HepG2 (cell line): Measurements from ENCODE around the gene MLH1. TPM values are rescaled to one million over a fixed set of nuclear protein-coding genes. Genes with fewer than 3 reads are reported as not detected.

Experiments
- ATAC-seq: fragments of 200-7000 bp; cut with Tn5 transposase; 3 replicates; pipeline ENCODE4 v1.9.1; 2020; ENCODE audit warnings: mild to moderate bottlenecking, moderate library complexity
- BruUV-seq: library from RNA; stranded (reverse); fragments of 400-500 nt; replicated peaks from 2 replicates; lab custom pipeline; 2021; lab: Mats Ljungman, UMichigan
- CTCF ChIA-PET: fragments of 300-600 bp; formaldehyde crosslinking; extraction: SDS; loops from one replicate; lab custom pipeline; 2021; ENCODE audit warnings: low total read pairs, inconsistent platforms, low intra/inter-chr PET ratio; lab: Yijun Ruan, JAX
- POLR2A ChIA-PET: fragments of 350-600 bp; sonication (Branson Sonifier 250); formaldehyde crosslinking; loops from one replicate; lab custom pipeline; 2020; ENCODE audit warnings: antibody characterized with exemption, inconsistent platforms; lab: Yijun Ruan, JAX
- DNase-seq: peaks from one replicate; pipeline ENCODE4 v3.0.0-alpha.2; 2015; ENCODE audit warnings: low spot score
- FAIRE-seq: peaks from 3 replicates; lab custom pipeline; 2011; peaks lifted over from hg19 to GRCh38; lab: Jason Lieb, UNC
- H2AFZ ChIP-seq: one replicate; pipeline ENCODE4 v1.6.1; 2011; ENCODE audit warnings: low read length, inconsistent platforms
- H3K27ac ChIP-seq: fragments of 300-600 bp; 3 replicates; pipeline ENCODE4 v1.8.0; 2011; ENCODE audit warnings: mixed run types, mild to moderate bottlenecking, mixed read lengths, low read length, inconsistent platforms; ENCODE audit not compliant: insufficient read depth; ENCODE audit errors: extremely low read length
- H3K27me3 ChIP-seq, 2 experiments: fragments of 200-600 bp in 1 of 2; 2 replicates in 1 of 2; 3 replicates in 1 of 2; pipeline versions ENCODE4 v1.6.0 to v1.8.0; 2011; ENCODE audit warnings: low read length in 2 of 2, mild to moderate bottlenecking in 2 of 2, moderate library complexity in 2 of 2, inconsistent platforms in 1 of 2; ENCODE audit not compliant: insufficient read depth in 2 of 2, control insufficient read depth in 1 of 2
- H3K36me3 ChIP-seq, 2 experiments: fragments of 200-600 bp in 1 of 2; replicated peaks in 1 of 2; 2 replicates in 1 of 2; 3 replicates in 1 of 2; pipeline versions ENCODE4 v1.5.1 to v1.8.0; 2011; ENCODE audit warnings: low read length in 2 of 2, inconsistent platforms in 1 of 2; ENCODE audit not compliant: insufficient read depth in 2 of 2, control insufficient read depth in 1 of 2
- H3K4me1 ChIP-seq: 2 replicates; pipeline ENCODE4 v1.5.1; 2012; ENCODE audit warnings: low read length, inconsistent platforms; ENCODE audit not compliant: insufficient read depth
- H3K4me2 ChIP-seq: 2 replicates; pipeline ENCODE4 v1.6.0; 2011; ENCODE audit warnings: low read depth, low read length, inconsistent platforms
- H3K4me3 ChIP-seq, 3 experiments: fragments of 200-600 bp in 1 of 3; sonication (generic), shearing (Covaris generic) in 1 of 3; replicated peaks in 1 of 3; 2 replicates each; pipeline ENCODE4 v1.5.1; 2011 to 2016; ENCODE audit warnings: low read length in 3 of 3, inconsistent platforms in 2 of 3, low read depth in 2 of 3, mild to moderate bottlenecking in 2 of 3, control low read depth in 1 of 3, mixed read lengths in 1 of 3; ENCODE audit not compliant: insufficient read depth in 1 of 3
- H3K79me2 ChIP-seq: one replicate; pipeline ENCODE4 v1.6.1; 2011; ENCODE audit warnings: low read length, inconsistent platforms; ENCODE audit not compliant: insufficient read depth
- H3K9ac ChIP-seq: 2 replicates; pipeline ENCODE4 v1.6.0; 2011; ENCODE audit warnings: mild to moderate bottlenecking, low read depth, low read length, inconsistent platforms; ENCODE audit not compliant: insufficient read depth
- H3K9me3 ChIP-seq: 2 replicates; pipeline ENCODE4 v1.5.1; 2012; ENCODE audit warnings: mild to moderate bottlenecking, low read length
- H4K20me1 ChIP-seq: 2 replicates; pipeline ENCODE4 v1.6.0; 2011; ENCODE audit warnings: inconsistent platforms, mild to moderate bottlenecking, low read length, moderate library complexity; ENCODE audit not compliant: insufficient read depth
- BCL3 ChIP-seq: sonication (generic); formaldehyde crosslinking; IDR thresholded peaks from 2 replicates; pipeline ENCODE4 v1.5.1; 2020; ENCODE audit warnings: mild to moderate bottlenecking, missing genetic modification reagents, moderate library complexity
- E2F2 ChIP-seq: sonication (generic); formaldehyde crosslinking; IDR thresholded peaks from 2 replicates; pipeline ENCODE4 v1.4.0; 2020; ENCODE audit warnings: missing genetic modification reagents, borderline replicate concordance
- HOMEZ ChIP-seq: IDR thresholded peaks from 2 replicates; pipeline ENCODE4 v1.6.1; 2016; ENCODE audit warnings: low read depth
- ONECUT2 ChIP-seq: sonication (generic); formaldehyde crosslinking; IDR thresholded peaks from 2 replicates; pipeline ENCODE4 v1.4.0; 2020; ENCODE audit warnings: missing genetic modification reagents
- PTBP1 ChIP-seq: fragments of 200-400 bp; formaldehyde crosslinking; IDR thresholded peaks from 2 replicates; pipeline ENCODE4 v1.6.1; 2018; ENCODE audit warnings: low read length, low read depth; ENCODE audit not compliant: poor library complexity, severe bottlenecking
- ZNF563 ChIP-seq: sonication (generic); formaldehyde crosslinking; IDR thresholded peaks from 2 replicates; pipeline ENCODE4 v1.8.0; 2022; ENCODE audit warnings: mild to moderate bottlenecking, moderate library complexity, missing genetic modification reagents
- ZNF576 ChIP-seq: sonication (generic); formaldehyde crosslinking; IDR thresholded peaks from 2 replicates; pipeline ENCODE4 v1.4.0; 2020; ENCODE audit warnings: mild to moderate bottlenecking, missing genetic modification reagents
- WGBS: methylation state at CpG from one replicate; pipeline ENCODE4 v1.1.6; 2017; ENCODE audit warnings: low lambda C conversion rate; 5-methylcytosine and 5-hydroxymethylcytosine counted together
- in situ Hi-C: cut with HindIII; loops from 2 replicates; pipeline ENCODE4 v1.10.0; 2017; ENCODE audit warnings: low pct_unique_long_range_greater_than_20kb; ENCODE audit not compliant: extremely low pct_ligation_motif_present
- intact Hi-C: fragments of 100-400 bp; cut with micrococcal nuclease; formaldehyde crosslinking; loops from one replicate; pipeline ENCODE4 v1.10.0; 2022; ENCODE audit not compliant: unreplicated experiment
- polyA plus RNA-seq, 8 experiments: library from polyadenylated mRNA; depleted of rRNA in 3 of 8; stranded (reverse) in 7 of 8; unstranded in 1 of 8; fragments of >200 nt; fragmentation: Illumina TruSeq in 4 of 8; extraction: Trizol in 4 of 8; gene quantifications; 2 replicates each; pipeline versions ENCODE4 v1.2.1 to v1.2.3, GENCODE V29; 2011 to 2016; ENCODE audit warnings: low read depth in 4 of 8, missing spikeins in 1 of 8, mixed read lengths in 1 of 8; ENCODE audit not compliant: insufficient read depth in 1 of 8
- total RNA-seq, 5 experiments: library from RNA; depleted of rRNA; stranded (reverse); fragments of >200 nt; fragmentation: Illumina TruSeq; extraction: Trizol; gene quantifications; 2 replicates each; pipeline ENCODE4 v1.2.3, GENCODE V29; 2016; ENCODE audit warnings: low read depth in 1 of 5

The MLH1 gene
- total and polyA plus RNA-seq, 2 of the 13 experiments (the other 11 are each of a cell fraction or from before 2014, with no cell fraction given), result 29.5 to 70.8 TPM

GRCh38 chr3:37037352-37037751 is 44.0 kb downstream of the MLH1 start:
- Histone ChIP-seq H2AFZ (no peak overlapping the region), H3K27ac (no peak overlapping the region), H3K4me3 (no peak overlapping the region), H3K9me3 (no peaks in the 10 kb centered on the region), H3K9ac (no peak overlapping the region)
- CTCF ChIA-PET, result no interaction called here
- WGBS, result 97% methylated on average over 3 of the region's 3 CpGs
- no peak for FAIRE-seq
- no peak for TF ChIP-seq ZNF576 (CRISPR knock-in tag)
- no peak for TF ChIP-seq E2F2 (CRISPR knock-in tag)
- no peak for TF ChIP-seq BCL3
- TF ChIP-seq ZNF563 (CRISPR knock-in tag), result no peak
- no peak for TF ChIP-seq PTBP1
- no peak for TF ChIP-seq HOMEZ (CRISPR knock-in tag)
- TF ChIP-seq ONECUT2 (CRISPR knock-in tag), result no peak
- TF ChIP-seq, all 625 proteins: peak for 0
- H3K27me3 ChIP-seq, result no peaks in the 10 kb centered on the region
- no peaks in the 10 kb centered on the region for H3K4me1 ChIP-seq
- ATAC-seq (no peak), DNase-seq (no peak)
- in situ Hi-C loops, result no loop called here
- no peaks in the 10 kb centered on the region for H3K79me2 ChIP-seq
- POLR2A ChIA-PET, result no interaction called here
- no peak overlapping the region for H3K4me2 ChIP-seq
- H3K36me3 ChIP-seq, result peaks cover 15 to 81% of the 10 kb centered on the region in 2 experiments
- intact Hi-C loops, result no loop called here
- no peaks in the 10 kb centered on the region for H4K20me1 ChIP-seq
- BruUV-seq, result no TSS peak
